ENCODE measurements around the gene GANC. TPM values are rescaled to one million over a fixed set of nuclear protein-coding genes. Genes with fewer than 3 reads are reported as not detected.

GANC gene
- total and polyA plus RNA-seq, 2 experiments from 2014 or later, result 7.4 to 12.6 TPM

DNA sequence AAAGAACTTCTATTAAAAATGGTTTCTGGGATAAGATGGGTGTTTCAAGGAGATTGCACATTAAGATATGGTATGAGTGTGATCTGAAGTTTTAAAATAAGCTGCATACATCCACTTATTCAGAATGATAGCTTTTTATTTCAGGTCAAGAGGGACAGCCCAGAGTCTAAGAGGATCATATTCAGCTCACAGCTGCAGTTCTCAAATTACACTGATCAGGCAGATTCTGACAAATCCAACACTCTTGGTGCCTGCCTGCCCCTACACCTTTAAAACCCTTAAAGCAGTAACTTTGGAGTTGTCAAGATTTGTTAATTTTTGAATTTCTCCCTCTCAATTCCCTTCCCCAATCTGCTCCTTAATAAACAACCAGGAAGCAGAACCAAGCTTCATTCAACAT, 9.3 kb downstream of the GANC start:
- no peaks in the 10 kb centered on the region for H3F3A ChIP-seq (replicated peaks; ENCODE audit: low read depth)
- H3K4me1 Mint-ChIP-seq, result no peaks in the 10 kb centered on the region
- no peaks in the 10 kb centered on the region for H3K27me3 ChIP-seq (ENCODE audit: insufficient read depth)
- no peaks in the 10 kb centered on the region for H3K36me3 Mint-ChIP-seq (ENCODE audit: low read depth)
- H3K36me3 ChIP-seq (ENCODE audit: insufficient read depth), result no peaks in the 10 kb centered on the region
- no peak overlapping the region for H2AFZ ChIP-seq
- DNase-seq (ENCODE audit: low spot score), result no peak
- no peaks in the 10 kb centered on the region for H3K9me3 Mint-ChIP-seq
- TF ChIP-seq, protein P1, sequence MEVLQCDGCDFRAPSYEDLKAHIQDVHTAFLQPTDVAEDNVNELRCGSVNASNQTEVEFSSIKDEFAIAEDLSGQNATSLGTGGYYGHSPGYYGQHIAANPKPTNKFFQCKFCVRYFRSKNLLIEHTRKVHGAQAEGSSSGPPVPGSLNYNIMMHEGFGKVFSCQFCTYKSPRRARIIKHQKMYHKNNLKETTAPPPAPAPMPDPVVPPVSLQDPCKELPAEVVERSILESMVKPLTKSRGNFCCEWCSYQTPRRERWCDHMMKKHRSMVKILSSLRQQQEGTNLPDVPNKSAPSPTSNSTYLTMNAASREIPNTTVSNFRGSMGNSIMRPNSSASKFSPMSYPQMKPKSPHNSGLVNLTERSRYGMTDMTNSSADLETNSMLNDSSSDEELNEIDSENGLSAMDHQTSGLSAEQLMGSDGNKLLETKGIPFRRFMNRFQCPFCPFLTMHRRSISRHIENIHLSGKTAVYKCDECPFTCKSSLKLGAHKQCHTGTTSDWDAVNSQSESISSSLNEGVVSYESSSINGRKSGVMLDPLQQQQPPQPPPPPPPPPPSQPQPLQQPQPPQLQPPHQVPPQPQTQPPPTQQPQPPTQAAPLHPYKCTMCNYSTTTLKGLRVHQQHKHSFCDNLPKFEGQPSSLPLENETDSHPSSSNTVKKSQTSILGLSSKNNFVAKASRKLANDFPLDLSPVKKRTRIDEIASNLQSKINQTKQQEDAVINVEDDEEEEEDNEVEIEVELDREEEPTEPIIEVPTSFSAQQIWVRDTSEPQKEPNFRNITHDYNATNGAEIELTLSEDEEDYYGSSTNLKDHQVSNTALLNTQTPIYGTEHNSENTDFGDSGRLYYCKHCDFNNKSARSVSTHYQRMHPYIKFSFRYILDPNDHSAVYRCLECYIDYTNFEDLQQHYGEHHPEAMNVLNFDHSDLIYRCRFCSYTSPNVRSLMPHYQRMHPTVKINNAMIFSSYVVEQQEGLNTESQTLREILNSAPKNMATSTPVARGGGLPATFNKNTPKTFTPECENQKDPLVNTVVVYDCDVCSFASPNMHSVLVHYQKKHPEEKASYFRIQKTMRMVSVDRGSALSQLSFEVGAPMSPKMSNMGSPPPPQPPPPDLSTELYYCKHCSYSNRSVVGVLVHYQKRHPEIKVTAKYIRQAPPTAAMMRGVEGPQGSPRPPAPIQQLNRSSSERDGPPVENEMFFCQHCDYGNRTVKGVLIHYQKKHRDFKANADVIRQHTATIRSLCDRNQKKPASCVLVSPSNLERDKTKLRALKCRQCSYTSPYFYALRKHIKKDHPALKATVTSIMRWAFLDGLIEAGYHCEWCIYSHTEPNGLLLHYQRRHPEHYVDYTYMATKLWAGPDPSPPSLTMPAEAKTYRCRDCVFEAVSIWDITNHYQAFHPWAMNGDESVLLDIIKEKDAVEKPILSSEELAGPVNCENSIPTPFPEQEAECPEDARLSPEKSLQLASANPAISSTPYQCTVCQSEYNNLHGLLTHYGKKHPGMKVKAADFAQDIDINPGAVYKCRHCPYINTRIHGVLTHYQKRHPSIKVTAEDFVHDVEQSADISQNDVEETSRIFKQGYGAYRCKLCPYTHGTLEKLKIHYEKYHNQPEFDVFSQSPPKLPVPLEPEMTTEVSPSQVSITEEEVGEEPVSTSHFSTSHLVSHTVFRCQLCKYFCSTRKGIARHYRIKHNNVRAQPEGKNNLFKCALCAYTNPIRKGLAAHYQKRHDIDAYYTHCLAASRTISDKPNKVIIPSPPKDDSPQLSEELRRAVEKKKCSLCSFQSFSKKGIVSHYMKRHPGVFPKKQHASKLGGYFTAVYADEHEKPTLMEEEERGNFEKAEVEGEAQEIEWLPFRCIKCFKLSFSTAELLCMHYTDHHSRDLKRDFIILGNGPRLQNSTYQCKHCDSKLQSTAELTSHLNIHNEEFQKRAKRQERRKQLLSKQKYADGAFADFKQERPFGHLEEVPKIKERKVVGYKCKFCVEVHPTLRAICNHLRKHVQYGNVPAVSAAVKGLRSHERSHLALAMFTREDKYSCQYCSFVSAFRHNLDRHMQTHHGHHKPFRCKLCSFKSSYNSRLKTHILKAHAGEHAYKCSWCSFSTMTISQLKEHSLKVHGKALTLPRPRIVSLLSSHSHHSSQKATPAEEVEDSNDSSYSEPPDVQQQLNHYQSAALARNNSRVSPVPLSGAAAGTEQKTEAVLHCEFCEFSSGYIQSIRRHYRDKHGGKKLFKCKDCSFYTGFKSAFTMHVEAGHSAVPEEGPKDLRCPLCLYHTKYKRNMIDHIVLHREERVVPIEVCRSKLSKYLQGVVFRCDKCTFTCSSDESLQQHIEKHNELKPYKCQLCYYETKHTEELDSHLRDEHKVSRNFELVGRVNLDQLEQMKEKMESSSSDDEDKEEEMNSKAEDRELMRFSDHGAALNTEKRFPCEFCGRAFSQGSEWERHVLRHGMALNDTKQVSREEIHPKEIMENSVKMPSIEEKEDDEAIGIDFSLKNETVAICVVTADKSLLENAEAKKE (CRISPR knock-in tag; IDR thresholded peaks at IDR 0.05), result no peak
- TF ChIP-seq JUNB (IDR thresholded peaks at IDR 0.05; ENCODE audit: unreplicated experiment), result no peak
- no peak for TF ChIP-seq POLR2AphosphoS5 (IDR thresholded peaks at IDR 0.05; ENCODE audit: low read depth)
- TF ChIP-seq ZNF114 (CRISPR knock-in tag; IDR thresholded peaks at IDR 0.05), result no peak
- TF ChIP-seq, protein P2, sequence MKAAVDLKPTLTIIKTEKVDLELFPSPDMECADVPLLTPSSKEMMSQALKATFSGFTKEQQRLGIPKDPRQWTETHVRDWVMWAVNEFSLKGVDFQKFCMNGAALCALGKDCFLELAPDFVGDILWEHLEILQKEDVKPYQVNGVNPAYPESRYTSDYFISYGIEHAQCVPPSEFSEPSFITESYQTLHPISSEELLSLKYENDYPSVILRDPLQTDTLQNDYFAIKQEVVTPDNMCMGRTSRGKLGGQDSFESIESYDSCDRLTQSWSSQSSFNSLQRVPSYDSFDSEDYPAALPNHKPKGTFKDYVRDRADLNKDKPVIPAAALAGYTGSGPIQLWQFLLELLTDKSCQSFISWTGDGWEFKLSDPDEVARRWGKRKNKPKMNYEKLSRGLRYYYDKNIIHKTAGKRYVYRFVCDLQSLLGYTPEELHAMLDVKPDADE (IDR thresholded peaks at IDR 0.05), result no peak
- TF ChIP-seq, protein P3, sequence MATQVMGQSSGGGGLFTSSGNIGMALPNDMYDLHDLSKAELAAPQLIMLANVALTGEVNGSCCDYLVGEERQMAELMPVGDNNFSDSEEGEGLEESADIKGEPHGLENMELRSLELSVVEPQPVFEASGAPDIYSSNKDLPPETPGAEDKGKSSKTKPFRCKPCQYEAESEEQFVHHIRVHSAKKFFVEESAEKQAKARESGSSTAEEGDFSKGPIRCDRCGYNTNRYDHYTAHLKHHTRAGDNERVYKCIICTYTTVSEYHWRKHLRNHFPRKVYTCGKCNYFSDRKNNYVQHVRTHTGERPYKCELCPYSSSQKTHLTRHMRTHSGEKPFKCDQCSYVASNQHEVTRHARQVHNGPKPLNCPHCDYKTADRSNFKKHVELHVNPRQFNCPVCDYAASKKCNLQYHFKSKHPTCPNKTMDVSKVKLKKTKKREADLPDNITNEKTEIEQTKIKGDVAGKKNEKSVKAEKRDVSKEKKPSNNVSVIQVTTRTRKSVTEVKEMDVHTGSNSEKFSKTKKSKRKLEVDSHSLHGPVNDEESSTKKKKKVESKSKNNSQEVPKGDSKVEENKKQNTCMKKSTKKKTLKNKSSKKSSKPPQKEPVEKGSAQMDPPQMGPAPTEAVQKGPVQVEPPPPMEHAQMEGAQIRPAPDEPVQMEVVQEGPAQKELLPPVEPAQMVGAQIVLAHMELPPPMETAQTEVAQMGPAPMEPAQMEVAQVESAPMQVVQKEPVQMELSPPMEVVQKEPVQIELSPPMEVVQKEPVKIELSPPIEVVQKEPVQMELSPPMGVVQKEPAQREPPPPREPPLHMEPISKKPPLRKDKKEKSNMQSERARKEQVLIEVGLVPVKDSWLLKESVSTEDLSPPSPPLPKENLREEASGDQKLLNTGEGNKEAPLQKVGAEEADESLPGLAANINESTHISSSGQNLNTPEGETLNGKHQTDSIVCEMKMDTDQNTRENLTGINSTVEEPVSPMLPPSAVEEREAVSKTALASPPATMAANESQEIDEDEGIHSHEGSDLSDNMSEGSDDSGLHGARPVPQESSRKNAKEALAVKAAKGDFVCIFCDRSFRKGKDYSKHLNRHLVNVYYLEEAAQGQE (IDR thresholded peaks at IDR 0.05; ENCODE audit: unreplicated experiment), result no peak
- no peak for TF ChIP-seq ZNF331 (CRISPR knock-in tag; IDR thresholded peaks at IDR 0.05; ENCODE audit: low read depth)
- TF ChIP-seq CREB1 (CRISPR knock-in tag; IDR thresholded peaks at IDR 0.05; ENCODE audit: low read depth), result no peak
- TF ChIP-seq, protein P4, sequence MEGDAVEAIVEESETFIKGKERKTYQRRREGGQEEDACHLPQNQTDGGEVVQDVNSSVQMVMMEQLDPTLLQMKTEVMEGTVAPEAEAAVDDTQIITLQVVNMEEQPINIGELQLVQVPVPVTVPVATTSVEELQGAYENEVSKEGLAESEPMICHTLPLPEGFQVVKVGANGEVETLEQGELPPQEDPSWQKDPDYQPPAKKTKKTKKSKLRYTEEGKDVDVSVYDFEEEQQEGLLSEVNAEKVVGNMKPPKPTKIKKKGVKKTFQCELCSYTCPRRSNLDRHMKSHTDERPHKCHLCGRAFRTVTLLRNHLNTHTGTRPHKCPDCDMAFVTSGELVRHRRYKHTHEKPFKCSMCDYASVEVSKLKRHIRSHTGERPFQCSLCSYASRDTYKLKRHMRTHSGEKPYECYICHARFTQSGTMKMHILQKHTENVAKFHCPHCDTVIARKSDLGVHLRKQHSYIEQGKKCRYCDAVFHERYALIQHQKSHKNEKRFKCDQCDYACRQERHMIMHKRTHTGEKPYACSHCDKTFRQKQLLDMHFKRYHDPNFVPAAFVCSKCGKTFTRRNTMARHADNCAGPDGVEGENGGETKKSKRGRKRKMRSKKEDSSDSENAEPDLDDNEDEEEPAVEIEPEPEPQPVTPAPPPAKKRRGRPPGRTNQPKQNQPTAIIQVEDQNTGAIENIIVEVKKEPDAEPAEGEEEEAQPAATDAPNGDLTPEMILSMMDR (conservative IDR thresholded peaks at IDR 0.05; ENCODE audit: low read depth in 2 of 2), result no peak
- TF ChIP-seq STAT1 (IDR thresholded peaks at IDR 0.05; ENCODE audit: unreplicated experiment), result no peak
- no peak for TF ChIP-seq EZH2phosphoT487 (IDR thresholded peaks at IDR 0.05; ENCODE audit: unreplicated experiment)
- TF ChIP-seq NANOG (IDR thresholded peaks at IDR 0.05; ENCODE audit: borderline replicate concordance), result no peak
- no peak for TF ChIP-seq EZH2 (IDR thresholded peaks at IDR 0.05; ENCODE audit: low read depth, unreplicated experiment)
- no peak overlapping the region for H3K4me3 Mint-ChIP-seq
- H3K27ac Mint-ChIP-seq, result no peak overlapping the region
- no peak overlapping the region for H3K4me3 ChIP-seq
- no peaks in the 10 kb centered on the region for H3K9me2 ChIP-seq (ENCODE audit: insufficient read depth)
- no peak overlapping the region for H3K4me2 ChIP-seq
- no peak for ATAC-seq
- H3K79me2 ChIP-seq (replicated peaks; ENCODE audit: insufficient read depth), result no peaks in the 10 kb centered on the region
- H3K4me1 ChIP-seq (ENCODE audit: insufficient read depth), result no peaks in the 10 kb centered on the region
- H4K20me1 ChIP-seq (replicated peaks; ENCODE audit: insufficient read depth), result no peaks in the 10 kb centered on the region
- H3K27ac ChIP-seq (ENCODE audit: low read depth), result peak overlapping the region; percentile 9; the same call in 1 of the 2 replicates
- no peaks in the 10 kb centered on the region for H3K27me3 Mint-ChIP-seq (ENCODE audit: insufficient read depth, low read depth, poor library complexity)

All from GM23338 (cell line).